GM19452 (cell line): ENCODE data around the gene ZNF469.

Experiments used
- ATAC-seq: cut with Tn5 transposase; IDR thresholded peaks from one replicate; pipeline ENCODE4 v1.9.1; 2021; ENCODE audit not compliant: unreplicated experiment

The ZNF469 gene

DNA sequence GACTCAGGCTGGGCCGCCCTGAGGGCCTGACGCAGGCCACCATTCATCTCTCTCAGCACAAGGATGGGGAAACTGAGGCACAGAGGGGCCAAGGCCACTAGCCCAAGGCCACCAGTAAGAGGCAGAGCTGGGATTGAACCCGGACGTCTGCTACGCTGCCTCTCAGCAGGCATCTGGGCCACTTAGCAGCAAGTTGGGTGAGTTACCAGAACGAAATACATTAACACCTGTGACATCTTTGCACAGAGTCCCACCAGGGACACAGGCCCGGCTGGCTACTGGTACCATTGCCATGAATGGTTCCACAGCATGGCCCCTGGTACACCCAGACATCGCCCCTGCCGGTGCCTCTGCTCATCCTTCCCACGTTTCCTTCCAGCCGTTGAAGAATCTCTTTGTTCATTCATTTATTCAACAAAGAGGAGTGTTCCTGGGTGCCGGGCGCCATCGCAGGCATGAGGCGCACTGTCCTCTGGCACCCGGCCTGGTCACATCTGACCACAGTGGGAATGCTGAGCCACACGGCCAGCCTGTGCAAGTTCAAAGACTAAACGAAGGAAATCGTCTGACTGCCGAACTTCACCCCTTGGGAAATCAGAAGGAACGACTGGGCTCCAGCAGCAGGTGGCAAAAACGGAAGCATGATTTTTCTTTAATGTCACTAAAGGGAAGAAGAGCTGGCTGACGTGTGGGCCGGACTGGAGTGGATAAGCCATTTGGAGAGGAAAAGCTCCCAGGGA, 7.4 kb upstream of the ZNF469 start:
- ATAC-seq: no peak

GRCh38 chr16:88375996-88376834, 6.5 kb upstream of the ZNF469 start:
- ATAC-seq: no peak

DNA sequence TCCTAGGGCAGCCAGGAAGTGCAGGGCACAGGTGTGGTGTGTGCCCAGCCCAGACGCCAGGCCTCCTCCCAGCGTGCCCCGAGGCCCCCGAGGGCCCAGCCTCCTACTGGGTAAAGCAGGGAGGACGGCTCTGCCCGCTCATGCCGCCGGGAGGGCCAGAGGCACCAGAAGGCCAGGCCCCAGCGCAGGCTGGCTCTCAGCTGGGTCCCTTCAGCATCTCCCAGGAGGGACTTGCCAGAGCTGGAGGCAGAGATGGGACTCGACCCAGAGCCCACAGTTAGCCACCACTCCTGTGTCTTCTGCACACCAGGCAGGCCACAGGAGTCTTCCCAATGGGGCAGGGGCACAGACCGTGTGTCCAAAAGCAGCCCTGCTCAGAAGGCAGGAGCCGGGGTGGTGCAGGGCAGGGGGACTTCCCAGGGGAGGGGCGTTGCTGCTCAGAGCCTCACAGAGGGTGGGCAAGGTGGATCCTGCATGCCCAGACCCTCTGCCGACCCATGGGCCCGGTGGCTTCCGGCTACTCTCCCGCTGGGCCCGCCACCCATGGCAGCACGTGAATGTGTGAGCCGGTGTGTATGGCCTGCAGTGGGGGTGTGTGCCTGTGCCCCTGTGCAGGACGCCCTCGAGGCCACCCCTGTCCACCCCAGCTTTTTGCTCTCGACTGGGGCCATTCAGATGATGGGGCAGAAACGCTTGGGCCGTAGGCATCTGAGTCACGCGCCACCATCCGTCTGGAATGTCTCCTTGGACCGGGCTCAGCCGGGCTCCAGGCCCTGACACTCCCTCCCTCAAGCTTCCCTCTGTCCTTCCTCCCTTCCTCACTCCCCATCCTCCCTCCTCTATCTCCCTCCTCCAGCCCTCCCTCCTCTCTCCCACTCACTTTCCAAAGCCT, 5.7 kb upstream of the ZNF469 start:
- ATAC-seq: no peak

DNA sequence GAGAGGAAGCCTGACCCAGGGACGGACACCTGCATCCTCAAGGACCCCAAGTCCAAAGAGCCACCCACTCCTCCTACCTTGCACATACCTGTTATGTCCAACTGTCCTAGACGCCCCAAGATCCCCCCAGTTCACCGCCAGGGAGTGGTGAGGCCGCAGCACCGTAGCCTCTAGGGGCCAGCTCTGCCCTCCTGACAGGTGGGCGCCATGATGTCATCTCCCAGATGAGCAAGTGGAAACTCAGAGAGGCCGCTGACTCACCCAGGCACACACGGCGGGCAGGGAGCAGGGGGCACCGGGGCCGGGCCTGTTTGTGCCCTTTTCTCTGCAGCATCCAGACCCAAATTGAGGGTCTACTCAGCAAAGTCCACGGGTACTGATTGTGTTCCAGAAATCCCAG, 4.8 kb upstream of the ZNF469 start:
- ATAC-seq: no peak

- ATAC-seq: no peak
Observed at GRCh38 chr16:88378401-88378800, 4.4 kb upstream of the ZNF469 start.

- ATAC-seq: no peak
Observed at GRCh38 chr16:88378836-88379693, 3.7 kb upstream of the ZNF469 start.

GRCh38 chr16:88379694-88380040, 3.1 kb upstream of the ZNF469 start:
- ATAC-seq: no peak

DNA sequence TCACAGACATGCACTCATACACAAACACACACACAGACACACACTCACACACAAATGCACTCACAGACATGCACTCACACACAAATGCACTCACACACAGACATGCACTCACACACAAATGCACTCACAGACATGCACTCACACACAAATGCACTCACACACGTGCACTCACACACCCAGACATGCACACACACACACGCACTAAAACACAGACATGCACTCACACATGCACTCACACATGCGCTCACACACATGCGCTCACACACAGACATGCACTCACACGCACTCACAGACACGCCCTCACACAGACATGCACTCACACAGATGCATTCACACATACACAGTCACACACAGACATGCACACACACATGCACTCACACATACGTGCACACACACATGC, 2.7 kb upstream of the ZNF469 start:
- no peak for ATAC-seq

GRCh38 chr16:88380619-88381018, 2.1 kb upstream of the ZNF469 start:
- ATAC-seq: no peak

DNA sequence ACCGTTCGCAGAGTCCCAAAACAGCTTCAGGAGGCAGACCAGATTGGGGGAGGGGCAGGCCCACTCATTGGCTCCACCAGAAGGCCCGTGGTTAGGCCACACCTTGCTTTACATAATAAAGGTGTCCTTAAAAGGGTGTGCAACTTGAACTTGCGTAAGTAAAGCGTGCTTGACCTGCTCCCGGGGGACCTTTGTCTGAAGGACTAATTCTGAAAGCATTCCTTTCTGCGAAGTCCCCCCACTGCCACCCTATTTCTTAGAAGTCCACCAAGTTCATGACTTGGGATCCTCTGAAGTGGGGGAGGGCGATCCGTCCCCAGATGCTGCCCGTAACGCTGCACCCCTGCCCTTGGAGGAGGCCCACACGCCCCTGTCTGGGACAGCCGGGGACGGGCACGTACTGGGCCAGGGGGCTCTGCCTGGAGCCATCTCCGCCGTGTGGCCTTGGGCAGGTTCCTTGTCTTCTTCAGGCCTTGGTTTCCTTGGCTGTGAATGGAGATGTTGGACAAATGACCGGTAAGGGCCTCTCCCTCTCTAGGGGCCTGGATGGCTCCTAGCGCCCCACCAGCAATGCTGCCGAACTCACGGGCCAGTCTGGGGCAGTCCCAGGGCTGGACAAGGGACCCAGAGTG, 823 bp upstream of the ZNF469 start:
- ATAC-seq: no peak

DNA sequence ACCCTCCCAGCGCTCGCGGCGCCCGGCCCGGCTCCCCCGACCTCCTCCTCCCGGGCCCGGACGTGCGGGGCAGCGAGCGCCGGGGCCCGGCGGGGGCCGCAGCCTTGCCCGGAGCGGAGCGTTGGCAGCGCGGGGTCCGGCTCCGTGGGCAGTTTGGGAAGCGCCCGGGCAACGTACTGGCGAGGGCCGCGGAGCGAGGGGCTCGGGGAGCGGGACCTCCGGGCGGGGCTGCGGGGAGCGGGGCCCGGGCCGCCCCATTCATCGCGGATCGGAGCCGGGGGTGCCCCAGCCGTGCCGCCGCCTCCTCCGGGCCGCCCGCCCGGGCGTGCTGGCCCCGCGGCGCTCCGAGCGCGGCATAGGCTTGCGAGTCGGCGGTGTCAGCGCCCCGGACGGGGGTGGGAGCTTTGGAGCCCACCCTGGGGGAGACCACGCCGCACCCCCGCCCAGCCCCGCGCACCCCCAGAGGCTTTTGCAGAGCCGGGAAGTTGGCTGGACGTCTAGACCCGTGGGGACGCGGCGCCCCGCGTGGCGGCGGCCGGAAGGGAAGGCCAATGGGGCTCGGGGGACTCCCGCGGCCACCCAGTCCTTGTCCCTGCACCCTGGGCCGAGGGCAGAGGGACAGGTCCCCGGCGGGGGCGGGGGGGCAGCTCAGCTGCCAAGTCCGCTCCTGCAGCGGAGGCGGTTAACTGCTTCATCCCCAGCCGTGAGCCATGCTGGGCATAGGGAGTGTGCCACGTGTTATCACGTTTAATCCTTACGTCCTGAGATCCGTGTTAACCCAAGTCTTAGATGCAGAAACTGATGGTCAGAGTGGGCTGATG, 852 bp downstream of the ZNF469 start:
- ATAC-seq: no peak

- ATAC-seq: no peak
Observed at GRCh38 chr16:88384222-88385111, 1.7 kb downstream of the ZNF469 start.

- ATAC-seq: no peak
Observed at GRCh38 chr16:88385112-88385594, 2.4 kb downstream of the ZNF469 start.

DNA sequence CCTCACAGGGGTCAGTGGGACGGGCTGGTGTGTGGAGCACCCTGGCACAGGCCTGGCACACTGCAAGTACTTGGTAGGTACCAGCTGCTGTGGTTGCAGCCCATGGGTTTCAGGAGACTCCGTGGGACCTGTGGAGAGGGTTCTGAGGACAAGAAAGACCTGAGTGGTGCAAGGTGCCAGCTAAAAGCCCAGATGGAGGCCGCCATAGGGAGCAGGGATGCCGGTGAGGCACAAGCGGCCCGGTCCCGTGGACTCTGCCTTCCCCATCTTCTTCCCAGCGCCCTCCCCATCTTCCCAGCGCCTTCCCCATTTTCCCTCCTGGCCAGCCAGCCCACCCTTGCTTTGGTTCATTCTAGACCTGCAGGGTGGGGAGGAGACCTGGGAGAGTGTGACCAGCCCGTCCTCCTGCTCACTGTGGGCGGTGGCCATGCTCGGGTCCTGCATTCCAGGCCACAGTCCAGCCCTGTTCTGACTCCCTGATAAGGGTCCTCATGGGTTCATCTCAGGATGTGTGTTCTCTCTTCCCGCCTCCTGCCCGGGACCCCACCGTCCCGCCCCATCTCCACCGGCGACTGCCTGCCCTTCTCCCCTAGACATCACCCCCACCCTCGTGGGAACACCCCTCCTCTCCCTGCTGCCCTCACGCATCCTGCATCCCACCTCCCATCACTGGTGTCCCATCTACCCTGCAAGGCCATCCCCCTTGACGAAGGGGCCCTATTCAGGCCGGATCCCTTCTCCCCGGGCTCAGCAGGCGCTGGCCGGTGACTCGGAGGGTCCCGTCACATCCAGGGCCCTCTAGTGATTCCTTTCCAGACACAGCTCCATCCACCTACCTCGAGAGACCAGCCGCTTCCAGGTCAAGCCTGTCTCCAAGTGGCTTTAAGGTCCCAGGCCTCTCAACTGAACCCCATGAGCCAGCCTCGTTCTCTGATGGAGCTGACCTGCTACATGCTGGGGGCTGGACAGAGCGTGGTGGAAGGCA, 3.4 kb downstream of the ZNF469 start:
- ATAC-seq: no peak

- no peak for ATAC-seq
Observed at GRCh38 chr16:88387180-88387765, 4.5 kb downstream of the ZNF469 start.

DNA sequence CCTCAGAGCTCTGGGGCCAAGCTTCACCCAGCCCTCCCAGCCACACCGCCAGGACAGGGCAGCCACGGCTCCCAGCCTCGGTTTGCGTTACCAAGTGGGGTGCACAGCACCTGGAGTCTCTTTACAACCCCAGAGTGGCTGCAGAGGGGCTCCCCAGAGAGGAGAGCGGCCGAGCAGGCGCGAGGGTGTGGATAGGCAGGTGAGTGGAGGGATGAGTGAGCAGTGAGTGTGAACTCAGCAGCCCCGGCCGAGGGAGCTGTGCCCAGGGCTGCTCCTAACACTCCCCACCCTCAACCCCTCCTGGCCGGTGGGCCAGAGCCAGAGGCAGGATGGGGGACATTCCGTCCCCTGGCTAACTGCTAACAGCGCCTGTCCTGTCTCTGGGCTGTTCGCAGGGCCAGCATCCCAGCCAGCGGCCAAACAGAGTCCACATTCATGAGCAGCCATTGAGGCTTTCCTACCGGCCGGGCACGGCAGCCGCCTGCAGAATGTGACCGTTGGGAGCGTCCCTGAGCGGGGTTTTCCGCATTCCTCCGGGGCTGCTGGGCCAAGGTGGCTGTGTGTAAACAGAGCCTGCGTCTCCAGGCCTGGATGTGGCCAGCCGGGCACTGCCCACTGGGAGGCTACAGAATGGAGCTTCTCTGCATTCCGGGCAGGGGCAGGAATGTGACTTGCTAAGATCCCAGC, 5.3 kb downstream of the ZNF469 start:
- ATAC-seq: no peak
